Panc1 (cell line): Measurements from ENCODE around the gene ABHD11. TPM values are rescaled to one million over a fixed set of nuclear protein-coding genes. Genes with fewer than 3 reads are reported as not detected.

Experiments used
- ATAC-seq: fragments of 200-7000 bp; cut with Tn5 transposase; 2 replicates; pipeline ENCODE4 v1.9.1; 2020; ENCODE audit warnings: mild to moderate bottlenecking, moderate library complexity
- BruUV-seq: library from RNA; stranded (reverse); fragments of 400-500 nt; replicated peaks from 2 replicates; lab custom pipeline; 2021; lab: Mats Ljungman, UMichigan
- CTCF ChIA-PET: fragments of 300-600 bp; sonication (Branson Sonifier 250); formaldehyde crosslinking; loops from one replicate; lab custom pipeline; 2022; ENCODE audit warnings: antibody characterized with exemption; lab: Charles Lee
- POLR2A ChIA-PET: fragments of 300-600 bp; sonication (Branson Sonifier 250); formaldehyde crosslinking; loops from one replicate; lab custom pipeline; 2022; ENCODE audit warnings: antibody characterized with exemption; lab: Charles Lee
- DNase-seq: peaks from one replicate; pipeline ENCODE4 v3.0.0-alpha.2; 2010; ENCODE audit warnings: low read depth, low spot score
- H3K27ac ChIP-seq: 2 replicates; pipeline ENCODE4 v1.5.1; 2011; ENCODE audit warnings: mild to moderate bottlenecking, low read length, inconsistent platforms
- H3K27me3 ChIP-seq: fragments of 200-500 bp; sonication (Bioruptor generic); 2 replicates; pipeline ENCODE4 v1.6.0; 2014; ENCODE audit warnings: low read length, inconsistent platforms; ENCODE audit not compliant: control insufficient read depth, insufficient read depth
- H3K36me3 ChIP-seq: fragments of 200-500 bp; sonication (Bioruptor generic); 2 replicates; pipeline ENCODE4 v1.5.1; 2014; ENCODE audit warnings: inconsistent platforms, mild to moderate bottlenecking, low read length, moderate library complexity; ENCODE audit not compliant: control insufficient read depth, insufficient read depth
- H3K4me1 ChIP-seq: 2 replicates; pipeline ENCODE4 v1.5.1; 2011; ENCODE audit warnings: inconsistent platforms, mild to moderate bottlenecking, low read length, moderate library complexity; ENCODE audit not compliant: control insufficient read depth, insufficient read depth
- H3K4me3 ChIP-seq, 2 experiments: 2 replicates each; pipeline ENCODE4 v1.5.1; 2011 to 2012; ENCODE audit warnings: low read depth in 2 of 2, low read length in 2 of 2, mild to moderate bottlenecking in 2 of 2, inconsistent platforms in 1 of 2, moderate library complexity in 1 of 2
- H3K9me3 ChIP-seq: fragments of 200-500 bp; sonication (Bioruptor generic); 2 replicates; pipeline ENCODE4 v1.5.1; 2014; ENCODE audit warnings: low read depth, mild to moderate bottlenecking, inconsistent platforms, low read length, moderate library complexity; ENCODE audit not compliant: control insufficient read depth, insufficient read depth
- POLR2AphosphoS5 ChIP-seq: IDR thresholded peaks from 2 replicates; pipeline ENCODE4 v1.6.1; 2012; ENCODE audit warnings: mild to moderate bottlenecking, low read depth, low read length, moderate library complexity
- SIN3A ChIP-seq: IDR thresholded peaks from 2 replicates; pipeline ENCODE4 v1.6.1; 2012; ENCODE audit warnings: low read depth, mild to moderate bottlenecking, low read length, moderate library complexity, borderline replicate concordance; ENCODE audit not compliant: insufficient read depth
- TCF7L2 ChIP-seq: IDR thresholded peaks from 2 replicates; pipeline ENCODE4 v1.6.1; 2011; ENCODE audit warnings: mild to moderate bottlenecking, low read depth, low read length, inconsistent platforms
- in situ Hi-C: cut with HindIII; loops from 2 replicates; pipeline ENCODE4 v1.10.0; 2016; ENCODE audit warnings: low sequenced_read_pairs, low pct_unique_long_range_greater_than_20kb
- intact Hi-C: fragments of 100-400 bp; cut with micrococcal nuclease; formaldehyde crosslinking; loops from one replicate; pipeline ENCODE4 v1.10.0; 2022; ENCODE audit not compliant: unreplicated experiment
- total RNA-seq: library from RNA; stranded (reverse); gene quantifications from one replicate; pipeline ENCODE4 v1.2.1, GENCODE V29; 2021; ENCODE audit not compliant: unreplicated experiment
- TF ChIP-seq, protein P1 (sequence below), 2 experiments: IDR thresholded peaks; 2 replicates each; pipeline ENCODE4 v1.6.1; 2011 to 2012; ENCODE audit warnings: low read depth in 2 of 2, control low read depth in 1 of 2, low read length in 1 of 2, mild to moderate bottlenecking in 1 of 2, moderate library complexity in 1 of 2; ENCODE audit not compliant: insufficient read depth in 1 of 2

The ABHD11 gene
- total RNA-seq, 1 experiment from 2014 or later: 54.2 TPM

DNA sequence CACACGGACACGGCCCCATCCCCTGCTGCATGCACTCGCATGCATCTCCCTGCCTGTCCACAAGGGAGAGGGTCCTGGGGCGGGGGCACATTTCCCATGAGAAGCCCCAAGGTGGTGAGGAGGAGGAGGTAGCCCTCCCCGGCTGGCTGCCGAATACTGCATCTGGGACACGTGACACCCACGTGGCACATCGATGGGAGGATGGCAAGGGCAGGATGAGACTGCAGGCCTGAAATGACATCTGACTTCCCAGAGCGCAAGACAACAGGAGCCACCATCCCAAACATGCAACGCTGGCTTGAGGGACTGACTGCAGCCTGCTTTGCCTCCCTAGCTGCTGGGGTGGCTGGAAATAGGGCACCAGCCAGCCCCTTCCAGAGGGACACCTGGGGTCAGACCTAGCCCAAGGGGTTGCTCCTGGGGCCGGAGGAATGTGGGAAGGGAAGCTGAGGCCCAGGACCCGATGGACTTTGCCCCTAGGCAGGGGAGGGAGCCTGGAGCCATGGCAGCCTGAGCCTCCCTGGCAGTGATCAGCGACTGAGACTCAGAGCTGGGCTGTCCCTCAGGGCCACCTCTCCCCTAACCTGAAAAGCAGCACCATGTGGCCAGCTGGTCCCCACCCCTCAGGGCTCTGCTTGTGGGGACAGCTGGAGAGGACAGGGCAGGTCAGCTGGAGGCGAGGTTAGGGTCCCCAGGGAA, 39.1 kb downstream of the ABHD11 start:
- CTCF ChIA-PET: interaction anchor here (3.2 kb wide), 1 partner anchor 26 kb away, joined by 10 read pairs; no protein-coding TSS in a partner anchor

DNA sequence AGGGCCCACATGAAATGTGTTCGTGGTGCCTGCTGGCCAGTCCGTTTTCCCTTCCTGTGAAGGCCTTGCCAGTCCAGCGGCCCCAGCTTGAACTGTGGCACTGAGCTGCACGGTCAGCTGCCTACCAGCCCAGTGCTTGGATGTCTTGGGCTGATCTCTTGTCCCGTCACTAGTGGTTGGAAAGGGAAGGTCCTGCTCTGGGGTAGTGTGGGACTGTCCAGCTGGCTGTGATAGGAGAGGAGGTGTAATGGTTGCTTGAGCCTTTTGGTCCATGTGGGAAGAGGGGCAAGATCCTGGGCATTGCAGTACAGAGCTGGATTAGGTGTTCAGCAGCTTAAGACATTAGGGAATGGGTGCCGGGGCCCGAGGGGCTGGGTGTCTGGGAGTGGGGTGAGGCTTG, 40.2 kb downstream of the ABHD11 start:
- POLR2A ChIA-PET: interaction anchor here (0.6 kb wide), 6 partner anchors 15 to 317 kb away, joined by 3 to 6 read pairs (median 4); partner anchors contain the start of genes BUD23 and DNAJC30
- Histone ChIP-seq H3K4me1 (peaks cover 41% of the 10 kb centered on the region), H3K27ac (peak overlapping the region; percentile 80), H3K4me3 (no peak overlapping the region), H3K9me3 (no peaks in the 10 kb centered on the region), H3K27me3 (no peaks in the 10 kb centered on the region), H3K36me3 (no peaks in the 10 kb centered on the region; the same call in 1 of the 2 replicates)
- CTCF ChIA-PET: interaction anchor here (0.6 to 3.2 kb wide), 5 partner anchors 8 to 122 kb away, joined by 5 to 10 read pairs (median 6); no protein-coding TSS in a partner anchor
- no TSS peak for BruUV-seq
- no peak for DNase-seq
- intact Hi-C loops: no loop called here
- in situ Hi-C loops: no loop called here
- peak; percentile 61; the same call in 1 of the 2 replicates for TF ChIP-seq POLR2AphosphoS5
- TF ChIP-seq TCF7L2: no peak
- TF ChIP-seq, protein P1, sequence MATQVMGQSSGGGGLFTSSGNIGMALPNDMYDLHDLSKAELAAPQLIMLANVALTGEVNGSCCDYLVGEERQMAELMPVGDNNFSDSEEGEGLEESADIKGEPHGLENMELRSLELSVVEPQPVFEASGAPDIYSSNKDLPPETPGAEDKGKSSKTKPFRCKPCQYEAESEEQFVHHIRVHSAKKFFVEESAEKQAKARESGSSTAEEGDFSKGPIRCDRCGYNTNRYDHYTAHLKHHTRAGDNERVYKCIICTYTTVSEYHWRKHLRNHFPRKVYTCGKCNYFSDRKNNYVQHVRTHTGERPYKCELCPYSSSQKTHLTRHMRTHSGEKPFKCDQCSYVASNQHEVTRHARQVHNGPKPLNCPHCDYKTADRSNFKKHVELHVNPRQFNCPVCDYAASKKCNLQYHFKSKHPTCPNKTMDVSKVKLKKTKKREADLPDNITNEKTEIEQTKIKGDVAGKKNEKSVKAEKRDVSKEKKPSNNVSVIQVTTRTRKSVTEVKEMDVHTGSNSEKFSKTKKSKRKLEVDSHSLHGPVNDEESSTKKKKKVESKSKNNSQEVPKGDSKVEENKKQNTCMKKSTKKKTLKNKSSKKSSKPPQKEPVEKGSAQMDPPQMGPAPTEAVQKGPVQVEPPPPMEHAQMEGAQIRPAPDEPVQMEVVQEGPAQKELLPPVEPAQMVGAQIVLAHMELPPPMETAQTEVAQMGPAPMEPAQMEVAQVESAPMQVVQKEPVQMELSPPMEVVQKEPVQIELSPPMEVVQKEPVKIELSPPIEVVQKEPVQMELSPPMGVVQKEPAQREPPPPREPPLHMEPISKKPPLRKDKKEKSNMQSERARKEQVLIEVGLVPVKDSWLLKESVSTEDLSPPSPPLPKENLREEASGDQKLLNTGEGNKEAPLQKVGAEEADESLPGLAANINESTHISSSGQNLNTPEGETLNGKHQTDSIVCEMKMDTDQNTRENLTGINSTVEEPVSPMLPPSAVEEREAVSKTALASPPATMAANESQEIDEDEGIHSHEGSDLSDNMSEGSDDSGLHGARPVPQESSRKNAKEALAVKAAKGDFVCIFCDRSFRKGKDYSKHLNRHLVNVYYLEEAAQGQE (IDR thresholded peaks at IDR 0.05; ENCODE audit: insufficient read depth in 1 of 2, low read depth in 2 of 2, low read length in 1 of 2): no peak
- TF ChIP-seq SIN3A: no peak
- peak; percentile 3; the same call in 1 of the 2 replicates for ATAC-seq

More for the DNA sequence above, 39.1 kb downstream of the ABHD11 start:
- H3K4me3 ChIP-seq: no peak overlapping the region
- intact Hi-C loops: no loop called here
- POLR2A ChIA-PET: no interaction called here
- in situ Hi-C loops: no loop called here
- BruUV-seq: TSS peak; percentile 38
- DNase-seq (no peak), ATAC-seq (peak; percentile 13)
- no peaks in the 10 kb centered on the region; the same call in 1 of the 2 replicates for H3K36me3 ChIP-seq
- peak; percentile 9 for TF ChIP-seq POLR2AphosphoS5
- TF ChIP-seq, protein P1 (IDR thresholded peaks at IDR 0.05; ENCODE audit: insufficient read depth in 1 of 2, low read depth in 2 of 2, low read length in 1 of 2): no peak
- peaks cover 49% of the 10 kb centered on the region for H3K4me1 ChIP-seq
- H3K27me3 ChIP-seq: no peaks in the 10 kb centered on the region
- H3K27ac ChIP-seq: peak overlapping the region; percentile 80
- H3K9me3 ChIP-seq: no peaks in the 10 kb centered on the region
